Trophoblast cell (in vitro differentiated cells and primary cell): ENCODE measurements around the gene SST.
A peak's percentile ranks its signal among the peaks of the same experiment; 100 is the strongest.

Experiments
- DNase-seq, 2 donors: peaks; one replicate each; pipeline ENCODE4 v3.0.0-alpha.2; 2016
- H2AFZ ChIP-seq: 2 replicates; pipeline ENCODE4 v1.6.1; 2013; ENCODE audit warnings: low read length, moderate library complexity, mild to moderate bottlenecking; ENCODE audit not compliant: insufficient read depth, poor library complexity
- H2AK5ac ChIP-seq: 2 replicates; pipeline ENCODE4 v1.6.1; 2013; ENCODE audit warnings: mild to moderate bottlenecking, low read length
- H2BK120ac ChIP-seq: 2 replicates; pipeline ENCODE4 v1.6.1; 2013; ENCODE audit warnings: low read length, mild to moderate bottlenecking, moderate library complexity; ENCODE audit not compliant: insufficient read depth, poor library complexity
- H2BK12ac ChIP-seq: 2 replicates; pipeline ENCODE4 v1.6.1; 2013; ENCODE audit warnings: mild to moderate bottlenecking, low read length, moderate library complexity
- H2BK5ac ChIP-seq: 2 replicates; pipeline ENCODE4 v1.6.1; 2013; ENCODE audit warnings: low read length, low read depth, moderate library complexity, mild to moderate bottlenecking; ENCODE audit not compliant: poor library complexity
- H3K14ac ChIP-seq: 2 replicates; pipeline ENCODE4 v1.6.1; 2013; ENCODE audit warnings: mild to moderate bottlenecking, low read length
- H3K18ac ChIP-seq: 2 replicates; pipeline ENCODE4 v1.6.1; 2013; ENCODE audit warnings: mild to moderate bottlenecking, low read length
- H3K23ac ChIP-seq: 2 replicates; pipeline ENCODE4 v1.6.1; 2013; ENCODE audit warnings: low read length
- H3K27ac ChIP-seq: 2 replicates; pipeline ENCODE4 v1.5.1; 2013; ENCODE audit warnings: low read depth, mild to moderate bottlenecking, inconsistent platforms, low read length, moderate library complexity
- H3K27me3 ChIP-seq: 2 replicates; pipeline ENCODE4 v1.6.1; 2013; ENCODE audit warnings: inconsistent platforms, mild to moderate bottlenecking, low read length, moderate library complexity; ENCODE audit not compliant: insufficient read depth
- H3K36me3 ChIP-seq, 2 experiments: 1 replicate in 1 of 2; 2 replicates in 1 of 2; pipeline ENCODE4 v1.6.1; 2013; ENCODE audit warnings: low read length in 2 of 2, mild to moderate bottlenecking in 2 of 2, moderate library complexity in 1 of 2; ENCODE audit not compliant: insufficient read depth in 2 of 2, control insufficient read depth in 1 of 2
- H3K4ac ChIP-seq: 2 replicates; pipeline ENCODE4 v1.6.1; 2013; ENCODE audit warnings: low read depth, mild to moderate bottlenecking, low read length, moderate library complexity
- H3K4me1 ChIP-seq, 2 experiments: 1 replicate in 1 of 2; 2 replicates in 1 of 2; pipeline ENCODE4 v1.6.1; 2013; ENCODE audit warnings: low read length in 2 of 2, mild to moderate bottlenecking in 2 of 2, moderate library complexity in 1 of 2; ENCODE audit not compliant: insufficient read depth in 2 of 2, control insufficient read depth in 1 of 2
- H3K4me2 ChIP-seq: 2 replicates; pipeline ENCODE4 v1.6.1; 2013; ENCODE audit warnings: inconsistent platforms, mild to moderate bottlenecking, low read length, moderate library complexity
- H3K4me3 ChIP-seq: 2 replicates; pipeline ENCODE4 v1.5.1; 2013; ENCODE audit warnings: mild to moderate bottlenecking, low read depth, low read length, inconsistent platforms
- H3K79me1 ChIP-seq: one replicate; pipeline ENCODE4 v1.6.1; 2013; ENCODE audit warnings: low read length
- H3K79me2 ChIP-seq: 2 replicates; pipeline ENCODE4 v1.6.1; 2013; ENCODE audit warnings: low read length, mild to moderate bottlenecking; ENCODE audit not compliant: control insufficient read depth, insufficient read depth, poor library complexity
- H3K9ac ChIP-seq: 2 replicates; pipeline ENCODE4 v1.6.1; 2013; ENCODE audit warnings: mild to moderate bottlenecking, low read length
- H3K9me3 ChIP-seq: 2 replicates; pipeline ENCODE4 v1.6.1; 2013; ENCODE audit warnings: low read depth, mild to moderate bottlenecking, control low read depth, inconsistent platforms, low read length; ENCODE audit not compliant: insufficient read depth
- H4K12ac ChIP-seq: 2 replicates; pipeline ENCODE4 v1.6.1; 2013; ENCODE audit warnings: low read depth, mild to moderate bottlenecking, low read length, moderate library complexity
- H4K8ac ChIP-seq: 2 replicates; pipeline ENCODE4 v1.6.1; 2013; ENCODE audit warnings: low read depth, mild to moderate bottlenecking, low read length, moderate library complexity
- H4K91ac ChIP-seq: one replicate; pipeline ENCODE4 v1.6.1; 2013; ENCODE audit warnings: low read depth, mild to moderate bottlenecking, low read length, moderate library complexity
- WGBS: extraction: QIAGEN DNeasy Blood & Tissue Kit; methylation state at CpG from one replicate; pipeline ENCODE4 v1.1.7; 2013; ENCODE audit warnings: missing lambda C conversion rate; ENCODE audit not compliant: insufficient read length, insufficient coverage; ENCODE audit errors: extremely low coverage; 5-methylcytosine and 5-hydroxymethylcytosine counted together

Gene SST

GRCh38 chr3:187626581-187626980 is 43.6 kb downstream of the SST start:
- Histone ChIP-seq H4K12ac (no peak overlapping the region), H3K4me2 (no peak overlapping the region), H3K4ac (no peak overlapping the region), H3K23ac (no peak overlapping the region), H4K8ac (no peak overlapping the region), H3K27me3 (no peaks in the 10 kb centered on the region), H3K79me2 (no peaks in the 10 kb centered on the region), H3K79me1 (no peaks in the 10 kb centered on the region), H3K4me1 (peaks cover 0 to 3% of the 10 kb centered on the region in 2 experiments), H4K91ac (no peak overlapping the region), H2BK12ac (no peak overlapping the region), H3K9ac (no peak overlapping the region), H3K18ac (no peak overlapping the region), H3K9me3 (no peaks in the 10 kb centered on the region), H2BK5ac (no peak overlapping the region), H2AFZ (no peak overlapping the region), H3K27ac (no peak overlapping the region), H3K36me3 (no peaks in the 10 kb centered on the region), H2BK120ac (no peak overlapping the region), H3K14ac (no peak overlapping the region), H2AK5ac (no peak overlapping the region), H3K4me3 (no peak overlapping the region)
- peak in 1 of 2 donors; percentile 50 for DNase-seq
- WGBS: no CpG with 5 or more reads among the region's 2 CpGs

GRCh38 chr3:187624588-187624987 is 45.6 kb downstream of the SST start:
- Histone ChIP-seq H3K36me3 (no peaks in the 10 kb centered on the region), H3K4me3 (no peak overlapping the region), H3K9me3 (no peaks in the 10 kb centered on the region), H3K14ac (no peak overlapping the region), H3K4me1 (peaks cover 0 to 3% of the 10 kb centered on the region in 2 experiments), H2BK5ac (no peak overlapping the region), H4K91ac (no peak overlapping the region), H3K4ac (no peak overlapping the region), H3K4me2 (no peak overlapping the region), H4K8ac (no peak overlapping the region), H3K27me3 (no peaks in the 10 kb centered on the region), H3K27ac (no peak overlapping the region), H3K23ac (no peak overlapping the region), H2AK5ac (no peak overlapping the region), H3K79me1 (no peaks in the 10 kb centered on the region), H2AFZ (no peak overlapping the region), H3K9ac (no peak overlapping the region), H3K79me2 (no peaks in the 10 kb centered on the region), H4K12ac (no peak overlapping the region), H3K18ac (no peak overlapping the region), H2BK120ac (no peak overlapping the region), H2BK12ac (no peak overlapping the region)
- WGBS: no CpG with 5 or more reads among the region's 4 CpGs
- DNase-seq: peak; percentile 11 to 59

GRCh38 chr3:187623285-187623814 is 46.8 kb downstream of the SST start:
- no peak overlapping the region for H3K23ac ChIP-seq
- H4K91ac ChIP-seq: no peak overlapping the region
- no peak overlapping the region for H2BK5ac ChIP-seq
- H4K8ac ChIP-seq: no peak overlapping the region
- H3K4me2 ChIP-seq: no peak overlapping the region
- no peaks in the 10 kb centered on the region for H3K36me3 ChIP-seq
- H3K27ac ChIP-seq: no peak overlapping the region
- no peaks in the 10 kb centered on the region for H3K79me1 ChIP-seq
- H3K9me3 ChIP-seq: no peaks in the 10 kb centered on the region
- no peak overlapping the region for H3K18ac ChIP-seq
- no peak overlapping the region for H2AFZ ChIP-seq
- H3K27me3 ChIP-seq: no peaks in the 10 kb centered on the region
- WGBS: no CpG with 5 or more reads among the region's 5 CpGs
- H4K12ac ChIP-seq: no peak overlapping the region
- DNase-seq: no peak
- H3K4me3 ChIP-seq: no peak overlapping the region
- H2BK12ac ChIP-seq: no peak overlapping the region
- H2BK120ac ChIP-seq: no peak overlapping the region
- H3K9ac ChIP-seq: no peak overlapping the region
- H3K14ac ChIP-seq: no peak overlapping the region
- no peak overlapping the region for H3K4ac ChIP-seq
- no peak overlapping the region for H2AK5ac ChIP-seq
- H3K4me1 ChIP-seq: peaks cover 0 to 3% of the 10 kb centered on the region in 2 experiments
- H3K79me2 ChIP-seq: no peaks in the 10 kb centered on the region

GRCh38 chr3:187621881-187622280 is 48.3 kb downstream of the SST start:
- Histone ChIP-seq H3K27ac (no peak overlapping the region), H3K79me2 (no peaks in the 10 kb centered on the region), H3K18ac (no peak overlapping the region), H4K8ac (no peak overlapping the region), H3K79me1 (no peaks in the 10 kb centered on the region), H3K14ac (no peak overlapping the region), H3K23ac (no peak overlapping the region), H3K36me3 (no peaks in the 10 kb centered on the region), H2BK12ac (no peak overlapping the region), H3K4ac (no peak overlapping the region), H4K91ac (no peak overlapping the region), H3K9me3 (no peaks in the 10 kb centered on the region), H3K4me1 (peaks cover 0 to 3% of the 10 kb centered on the region in 2 experiments), H2BK5ac (no peak overlapping the region), H2AK5ac (no peak overlapping the region), H4K12ac (no peak overlapping the region), H2BK120ac (no peak overlapping the region), H3K4me3 (no peak overlapping the region), H2AFZ (no peak overlapping the region), H3K4me2 (no peak overlapping the region), H3K27me3 (no peaks in the 10 kb centered on the region), H3K9ac (no peak overlapping the region)
- DNase-seq: no peak
- WGBS: no CpG with 5 or more reads among the region's 2 CpGs
